Activated CD8-positive, alpha-beta memory T cell treated with anti-CD3 and anti-CD28 coated beads, Interleukin-2, amount 50 U/mL, for 1 hour (primary cell): Measurements from ENCODE around the gene HDDC3.

Source experiments
- DNase-seq: peaks from one replicate; pipeline ENCODE4 v3.0.0-alpha.2; 2020; ENCODE audit errors: extremely low read depth

Gene HDDC3

DNA sequence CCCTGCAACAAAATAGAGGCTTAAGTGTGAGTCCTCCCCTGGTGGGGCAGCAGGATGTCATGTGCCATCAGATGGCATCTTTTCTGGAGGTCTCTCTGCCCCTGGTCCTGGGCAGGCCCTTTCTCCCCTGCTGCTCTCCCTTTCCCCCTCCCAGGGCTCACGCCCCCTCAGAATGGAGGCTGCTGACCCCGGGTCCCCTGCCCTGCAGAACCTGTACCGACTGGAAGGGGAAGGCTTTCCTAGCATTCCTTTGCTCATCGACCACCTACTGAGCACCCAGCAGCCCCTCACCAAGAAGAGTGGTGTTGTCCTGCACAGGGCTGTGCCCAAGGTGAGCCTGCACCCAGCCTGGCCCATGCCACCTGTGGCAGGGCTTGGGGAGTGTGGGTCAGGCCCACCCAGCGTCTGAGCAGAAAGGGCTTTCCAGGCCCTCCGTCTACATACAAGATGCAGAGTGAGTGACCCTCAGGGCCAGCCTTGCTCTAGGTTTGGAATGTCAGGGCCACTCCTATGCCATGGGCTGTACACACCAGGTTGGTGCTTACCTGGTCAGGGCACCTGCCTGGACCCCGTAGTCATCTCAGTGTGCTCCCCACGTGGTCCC lies 40.9 kb downstream of the HDDC3 start:
- no peak for DNase-seq

DNA sequence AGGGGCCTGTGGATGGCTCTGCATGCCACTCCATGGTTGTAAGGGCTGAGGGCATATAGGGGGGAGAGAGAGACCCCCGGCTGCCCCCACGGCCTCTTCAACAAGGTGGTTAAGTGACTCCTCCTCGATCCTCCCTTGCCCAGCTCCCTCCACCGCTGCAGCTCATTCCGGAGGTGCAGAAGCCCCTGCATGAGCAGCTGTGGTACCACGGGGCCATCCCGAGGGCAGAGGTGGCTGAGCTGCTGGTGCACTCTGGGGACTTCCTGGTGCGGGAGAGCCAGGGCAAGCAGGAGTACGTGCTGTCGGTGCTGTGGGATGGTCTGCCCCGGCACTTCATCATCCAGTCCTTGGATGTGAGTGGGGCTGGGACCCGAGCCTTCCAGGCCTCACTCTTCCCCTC lies 41.5 kb downstream of the HDDC3 start:
- DNase-seq = no peak

GRCh38 chr15:90889736-90890456 lies 42.5 kb downstream of the HDDC3 start:
- DNase-seq = no peak

DNA sequence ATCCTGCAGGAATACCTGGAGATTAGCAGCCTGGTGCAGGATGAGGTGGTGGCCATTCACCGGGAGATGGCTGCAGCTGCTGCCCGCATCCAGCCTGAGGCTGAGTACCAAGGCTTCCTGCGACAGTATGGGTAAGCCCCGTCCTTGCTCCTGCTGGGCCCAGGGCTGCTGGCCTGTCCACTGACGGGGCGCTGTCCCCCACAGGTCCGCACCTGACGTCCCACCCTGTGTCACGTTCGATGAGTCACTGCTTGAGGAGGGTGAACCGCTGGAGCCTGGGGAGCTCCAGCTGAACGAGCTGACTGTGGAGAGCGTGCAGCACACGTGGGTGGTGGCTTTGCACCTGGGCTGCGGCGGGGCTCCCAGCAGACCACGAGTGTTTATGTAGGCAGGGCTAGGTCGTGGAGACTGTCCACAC lies 43.0 kb downstream of the HDDC3 start:
- DNase-seq = no peak

GRCh38 chr15:90887037-90887481 lies 45.3 kb downstream of the HDDC3 start:
- DNase-seq = no peak

GRCh38 chr15:90886291-90886614 lies 46.1 kb downstream of the HDDC3 start:
- DNase-seq = no peak

DNA sequence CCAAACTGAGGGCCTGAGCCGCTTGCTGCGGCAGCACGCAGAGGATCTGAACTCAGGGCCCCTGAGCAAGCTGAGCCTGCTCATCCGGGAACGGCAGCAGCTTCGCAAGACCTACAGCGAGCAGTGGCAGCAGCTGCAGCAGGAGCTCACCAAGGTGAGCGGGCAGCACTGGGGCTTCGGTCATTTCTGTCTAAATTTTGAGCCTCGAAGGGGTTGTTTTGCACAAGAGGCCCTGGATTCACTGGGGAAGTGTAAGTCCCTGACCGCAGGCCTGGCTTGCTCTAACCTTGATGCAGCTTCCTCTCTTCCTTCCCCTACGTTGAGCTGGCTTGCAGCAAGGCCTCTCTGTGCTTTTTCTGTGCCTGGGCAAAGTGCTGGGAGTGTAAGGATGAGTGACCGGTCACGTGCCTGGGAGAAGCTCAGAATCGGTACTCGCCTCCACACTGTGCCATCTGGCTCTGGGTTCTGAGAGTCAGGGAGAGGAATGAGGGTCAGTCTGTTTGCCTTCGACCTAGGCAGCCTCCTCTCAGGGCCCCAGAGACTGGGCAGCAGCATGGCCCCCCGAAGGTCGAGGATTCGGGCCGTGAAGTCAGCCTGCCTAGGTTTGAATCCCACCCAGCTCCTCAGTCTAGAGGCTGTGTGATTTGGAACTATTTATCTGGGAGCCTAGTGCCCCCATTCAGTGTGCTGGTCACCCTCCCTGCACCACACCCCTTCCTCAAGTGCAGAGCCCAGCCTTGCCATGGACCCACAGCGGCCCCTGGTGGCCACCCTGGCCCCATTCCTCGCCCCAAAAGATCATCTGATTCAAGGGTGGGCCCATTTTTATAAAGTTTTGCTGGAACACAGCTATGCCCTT lies 46.7 kb downstream of the HDDC3 start:
- no peak for DNase-seq

- no peak for DNase-seq
These were observed 47.5 kb downstream of the HDDC3 start for GRCh38 chr15:90884719-90885431.

GRCh38 chr15:90883976-90884718 lies 48.2 kb downstream of the HDDC3 start, which contains the start of gene FES:
Gene FES, plus strand, starts transcription at chr15:90884504. Its CDS starts 542 bp downstream, at chr15:90885046.
- DNase-seq = no peak

- no peak for DNase-seq
These were observed 48.8 kb downstream of the HDDC3 start for GRCh38 chr15:90883526-90883975.

- DNase-seq = no peak
These were observed 49.4 kb downstream of the HDDC3 start for GRCh38 chr15:90882781-90883525.

DNA sequence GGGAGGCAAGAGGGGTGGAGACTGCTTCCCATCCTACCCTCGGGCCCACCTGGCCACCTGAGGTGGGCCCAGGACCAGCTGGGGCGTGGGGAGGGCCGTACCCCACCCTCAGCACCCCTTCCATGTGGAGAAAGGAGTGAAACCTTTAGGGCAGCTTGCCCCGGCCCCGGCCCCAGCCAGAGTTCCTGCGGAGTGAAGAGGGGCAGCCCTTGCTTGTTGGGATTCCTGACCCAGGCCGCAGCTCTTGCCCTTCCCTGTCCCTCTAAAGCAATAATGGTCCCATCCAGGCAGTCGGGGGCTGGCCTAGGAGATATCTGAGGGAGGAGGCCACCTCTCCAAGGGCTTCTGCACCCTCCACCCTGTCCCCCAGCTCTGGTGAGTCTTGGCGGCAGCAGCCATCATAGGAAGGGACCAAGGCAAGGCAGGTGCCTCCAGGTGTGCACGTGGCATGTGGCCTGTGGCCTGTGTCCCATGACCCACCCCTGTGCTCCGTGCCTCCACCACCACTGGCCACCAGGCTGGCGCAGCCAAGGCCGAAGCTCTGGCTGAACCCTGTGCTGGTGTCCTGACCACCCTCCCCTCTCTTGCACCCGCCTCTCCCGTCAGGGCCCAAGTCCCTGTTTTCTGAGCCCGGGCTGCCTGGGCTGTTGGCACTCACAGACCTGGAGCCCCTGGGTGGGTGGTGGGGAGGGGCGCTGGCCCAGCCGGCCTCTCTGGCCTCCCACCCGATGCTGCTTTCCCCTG lies 50.2 kb downstream of the HDDC3 start:
- DNase-seq = no peak

GRCh38 chr15:90881181-90881977 lies 51.0 kb downstream of the HDDC3 start:
- DNase-seq = no peak

DNA sequence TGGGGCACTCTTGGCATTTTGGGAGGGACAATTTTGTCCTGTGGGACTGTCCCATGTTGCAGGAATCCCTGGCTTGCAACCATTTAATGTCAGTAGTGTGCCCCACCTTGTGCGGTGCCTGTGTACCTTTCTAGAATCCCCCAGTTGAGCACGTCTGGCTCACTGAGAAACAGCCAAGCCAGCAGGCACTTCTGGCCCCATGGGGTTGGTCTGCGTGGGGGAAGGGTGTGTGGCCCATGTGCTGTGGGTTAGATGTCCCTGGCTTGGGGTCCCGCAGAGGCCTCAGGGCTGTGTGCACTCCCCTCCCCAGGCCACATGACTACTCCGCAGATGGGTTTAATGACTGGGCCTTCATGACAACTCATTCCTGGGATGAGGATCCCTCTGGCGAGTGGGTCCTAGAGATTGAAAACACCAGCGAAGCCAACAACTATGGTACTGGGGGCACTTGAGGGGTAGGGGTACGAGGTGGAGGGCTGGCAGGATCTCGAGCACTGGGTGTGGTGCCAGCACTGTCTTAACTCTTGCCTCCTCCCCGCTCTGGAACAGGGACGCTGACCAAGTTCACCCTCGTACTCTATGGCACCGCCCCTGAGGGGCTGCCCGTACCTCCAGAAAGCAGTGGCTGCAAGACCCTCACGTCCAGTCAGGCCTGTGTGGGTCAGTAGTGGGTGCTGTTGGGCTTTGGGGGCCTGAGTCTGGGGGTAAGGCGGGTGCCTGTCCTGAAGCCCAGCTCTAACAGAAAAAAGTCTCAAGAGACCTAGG lies 51.8 kb downstream of the HDDC3 start:
- no peak for DNase-seq
